SK-N-SH (cell line): ENCODE results near the gene BIRC7.

ENCODE experiments used
- CHD2 ChIP-seq: fragments of 150-350 bp; IDR thresholded peaks from 2 replicates; pipeline ENCODE4 v1.6.1; 2018; ENCODE audit warnings: low read length; ENCODE audit not compliant: partially characterized antibody
- EP300 ChIP-seq, 2 experiments: IDR thresholded peaks; 2 replicates each; pipeline versions ENCODE4 v1.4.0 to v1.6.1; 2012; ENCODE audit warnings: borderline replicate concordance in 1 of 2, low read depth in 1 of 2, low read length in 1 of 2
- EZH2phosphoT487 ChIP-seq: fragments of 200-600 bp; sonication (generic); IDR thresholded peaks from 2 replicates; pipeline ENCODE4 v1.6.1; 2017; ENCODE audit warnings: low read depth, mixed run types, mild to moderate bottlenecking, antibody characterized with exemption, moderate library complexity, borderline replicate concordance
- GABPA ChIP-seq: IDR thresholded peaks from 2 replicates; pipeline ENCODE4 v1.4.0; 2012; ENCODE audit warnings: low read depth, mild to moderate bottlenecking
- MXI1 ChIP-seq: IDR thresholded peaks from 2 replicates; pipeline ENCODE4 v1.6.1; 2012; ENCODE audit warnings: mild to moderate bottlenecking, low read depth, low read length, improper control_type of control experiment
- NRF1 ChIP-seq: IDR thresholded peaks from 2 replicates; pipeline ENCODE4 v1.6.1; 2012; ENCODE audit warnings: low read depth, mild to moderate bottlenecking, low read length
- POLR2AphosphoS5 ChIP-seq: IDR thresholded peaks from 2 replicates; pipeline ENCODE4 v1.6.1; 2012; ENCODE audit warnings: low read depth, low read length
- RAD21 ChIP-seq: IDR thresholded peaks from 2 replicates; pipeline ENCODE4 v1.6.1; 2012; ENCODE audit warnings: mild to moderate bottlenecking, low read length
- TF ChIP-seq, protein P1 (sequence below): fragments of 200-600 bp; sonication (generic); IDR thresholded peaks from 2 replicates; pipeline ENCODE4 v1.6.1; 2017; ENCODE audit warnings: antibody characterized with exemption, mild to moderate bottlenecking, moderate library complexity
- TF ChIP-seq, protein P2 (sequence below): fragments of 150-350 bp; IDR thresholded peaks from 2 replicates; pipeline ENCODE4 v1.6.1; 2017; ENCODE audit warnings: antibody characterized with exemption, low read length, low read depth, borderline replicate concordance
- TF ChIP-seq, protein P3 (sequence below): IDR thresholded peaks from 2 replicates; pipeline ENCODE4 v1.6.1; 2012; ENCODE audit warnings: mild to moderate bottlenecking, low read depth, low read length, moderate library complexity
- TF ChIP-seq, protein P4 (sequence below): IDR thresholded peaks from 2 replicates; pipeline ENCODE4 v1.4.0; 2012; ENCODE audit warnings: low read depth, borderline replicate concordance

DNA sequence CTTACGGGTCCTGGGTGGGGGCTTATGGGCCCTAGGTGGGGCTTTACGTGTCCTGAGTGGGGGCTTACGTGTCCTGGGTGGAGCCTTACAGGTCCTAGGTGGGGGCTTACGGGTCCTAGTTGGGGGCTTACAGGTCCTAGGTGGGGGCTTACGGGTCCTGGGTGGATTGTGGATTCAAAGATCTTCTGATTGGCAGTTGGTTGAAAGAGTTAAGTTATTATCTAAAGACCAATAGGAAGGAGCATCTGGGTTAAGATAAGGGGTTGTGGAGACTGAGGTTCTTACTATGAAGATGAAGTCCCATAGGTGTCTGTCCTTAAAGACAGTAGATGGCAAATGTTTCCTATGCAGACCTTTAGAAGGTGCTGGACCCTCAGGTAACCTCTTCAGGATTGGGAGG is 8.4 kb upstream of the BIRC7 start:
- TF ChIP-seq POLR2AphosphoS5 (no peak), NRF1 (no peak), MXI1 (no peak), EP300 (IDR thresholded peaks at IDR 0.05; ENCODE audit: borderline replicate concordance in 1 of 2, low read depth in 1 of 2, low read length in 1 of 2) (no peak), GABPA (no peak), CHD2 (no peak), RAD21 (no peak), EZH2phosphoT487 (no peak)
- TF ChIP-seq, protein P1, sequence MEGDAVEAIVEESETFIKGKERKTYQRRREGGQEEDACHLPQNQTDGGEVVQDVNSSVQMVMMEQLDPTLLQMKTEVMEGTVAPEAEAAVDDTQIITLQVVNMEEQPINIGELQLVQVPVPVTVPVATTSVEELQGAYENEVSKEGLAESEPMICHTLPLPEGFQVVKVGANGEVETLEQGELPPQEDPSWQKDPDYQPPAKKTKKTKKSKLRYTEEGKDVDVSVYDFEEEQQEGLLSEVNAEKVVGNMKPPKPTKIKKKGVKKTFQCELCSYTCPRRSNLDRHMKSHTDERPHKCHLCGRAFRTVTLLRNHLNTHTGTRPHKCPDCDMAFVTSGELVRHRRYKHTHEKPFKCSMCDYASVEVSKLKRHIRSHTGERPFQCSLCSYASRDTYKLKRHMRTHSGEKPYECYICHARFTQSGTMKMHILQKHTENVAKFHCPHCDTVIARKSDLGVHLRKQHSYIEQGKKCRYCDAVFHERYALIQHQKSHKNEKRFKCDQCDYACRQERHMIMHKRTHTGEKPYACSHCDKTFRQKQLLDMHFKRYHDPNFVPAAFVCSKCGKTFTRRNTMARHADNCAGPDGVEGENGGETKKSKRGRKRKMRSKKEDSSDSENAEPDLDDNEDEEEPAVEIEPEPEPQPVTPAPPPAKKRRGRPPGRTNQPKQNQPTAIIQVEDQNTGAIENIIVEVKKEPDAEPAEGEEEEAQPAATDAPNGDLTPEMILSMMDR, result no peak
- TF ChIP-seq, protein P2, sequence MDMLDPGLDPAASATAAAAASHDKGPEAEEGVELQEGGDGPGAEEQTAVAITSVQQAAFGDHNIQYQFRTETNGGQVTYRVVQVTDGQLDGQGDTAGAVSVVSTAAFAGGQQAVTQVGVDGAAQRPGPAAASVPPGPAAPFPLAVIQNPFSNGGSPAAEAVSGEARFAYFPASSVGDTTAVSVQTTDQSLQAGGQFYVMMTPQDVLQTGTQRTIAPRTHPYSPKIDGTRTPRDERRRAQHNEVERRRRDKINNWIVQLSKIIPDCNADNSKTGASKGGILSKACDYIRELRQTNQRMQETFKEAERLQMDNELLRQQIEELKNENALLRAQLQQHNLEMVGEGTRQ, result no peak
- TF ChIP-seq, protein P3, sequence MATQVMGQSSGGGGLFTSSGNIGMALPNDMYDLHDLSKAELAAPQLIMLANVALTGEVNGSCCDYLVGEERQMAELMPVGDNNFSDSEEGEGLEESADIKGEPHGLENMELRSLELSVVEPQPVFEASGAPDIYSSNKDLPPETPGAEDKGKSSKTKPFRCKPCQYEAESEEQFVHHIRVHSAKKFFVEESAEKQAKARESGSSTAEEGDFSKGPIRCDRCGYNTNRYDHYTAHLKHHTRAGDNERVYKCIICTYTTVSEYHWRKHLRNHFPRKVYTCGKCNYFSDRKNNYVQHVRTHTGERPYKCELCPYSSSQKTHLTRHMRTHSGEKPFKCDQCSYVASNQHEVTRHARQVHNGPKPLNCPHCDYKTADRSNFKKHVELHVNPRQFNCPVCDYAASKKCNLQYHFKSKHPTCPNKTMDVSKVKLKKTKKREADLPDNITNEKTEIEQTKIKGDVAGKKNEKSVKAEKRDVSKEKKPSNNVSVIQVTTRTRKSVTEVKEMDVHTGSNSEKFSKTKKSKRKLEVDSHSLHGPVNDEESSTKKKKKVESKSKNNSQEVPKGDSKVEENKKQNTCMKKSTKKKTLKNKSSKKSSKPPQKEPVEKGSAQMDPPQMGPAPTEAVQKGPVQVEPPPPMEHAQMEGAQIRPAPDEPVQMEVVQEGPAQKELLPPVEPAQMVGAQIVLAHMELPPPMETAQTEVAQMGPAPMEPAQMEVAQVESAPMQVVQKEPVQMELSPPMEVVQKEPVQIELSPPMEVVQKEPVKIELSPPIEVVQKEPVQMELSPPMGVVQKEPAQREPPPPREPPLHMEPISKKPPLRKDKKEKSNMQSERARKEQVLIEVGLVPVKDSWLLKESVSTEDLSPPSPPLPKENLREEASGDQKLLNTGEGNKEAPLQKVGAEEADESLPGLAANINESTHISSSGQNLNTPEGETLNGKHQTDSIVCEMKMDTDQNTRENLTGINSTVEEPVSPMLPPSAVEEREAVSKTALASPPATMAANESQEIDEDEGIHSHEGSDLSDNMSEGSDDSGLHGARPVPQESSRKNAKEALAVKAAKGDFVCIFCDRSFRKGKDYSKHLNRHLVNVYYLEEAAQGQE, result no peak
- TF ChIP-seq, protein P4, sequence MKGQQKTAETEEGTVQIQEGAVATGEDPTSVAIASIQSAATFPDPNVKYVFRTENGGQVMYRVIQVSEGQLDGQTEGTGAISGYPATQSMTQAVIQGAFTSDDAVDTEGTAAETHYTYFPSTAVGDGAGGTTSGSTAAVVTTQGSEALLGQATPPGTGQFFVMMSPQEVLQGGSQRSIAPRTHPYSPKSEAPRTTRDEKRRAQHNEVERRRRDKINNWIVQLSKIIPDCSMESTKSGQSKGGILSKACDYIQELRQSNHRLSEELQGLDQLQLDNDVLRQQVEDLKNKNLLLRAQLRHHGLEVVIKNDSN, result no peak
